Neutrophil (primary cell): ENCODE measurements around the gene DYNC1I1.

ENCODE experiments used
- H3K27ac ChIP-seq: fragments of 200-600 bp; sonication (generic); 2 replicates; pipeline ENCODE4 v1.5.1; 2016; ENCODE audit warnings: mild to moderate bottlenecking, moderate library complexity
- H3K27me3 ChIP-seq: fragments of 200-600 bp; sonication (generic); 2 replicates; pipeline ENCODE4 v1.6.0; 2016; ENCODE audit warnings: mild to moderate bottlenecking
- H3K36me3 ChIP-seq: fragments of 200-600 bp; sonication (generic); 2 replicates; pipeline ENCODE4 v1.5.1; 2017
- H3K4me1 ChIP-seq, 2 experiments: fragments of 200-600 bp in 1 of 2; sonication (generic) in 1 of 2; 1 replicate in 1 of 2; 2 replicates in 1 of 2; pipeline versions ENCODE4 v1.5.1 to v1.6.1; 2013 to 2016; ENCODE audit warnings: low read depth in 1 of 2, low read length in 1 of 2, mild to moderate bottlenecking in 1 of 2, moderate library complexity in 1 of 2; ENCODE audit not compliant: control insufficient read depth in 1 of 2, insufficient read depth in 1 of 2
- H3K4me3 ChIP-seq, 2 experiments: fragments of 200-600 bp in 1 of 2; sonication (generic) in 1 of 2; 1 replicate in 1 of 2; 2 replicates in 1 of 2; pipeline ENCODE4 v1.5.1; 2013 to 2016; ENCODE audit warnings: low read depth in 1 of 2, low read length in 1 of 2, mild to moderate bottlenecking in 1 of 2, moderate library complexity in 1 of 2
- H3K9me3 ChIP-seq: fragments of 200-600 bp; sonication (generic); 2 replicates; pipeline ENCODE4 v1.5.1; 2016
- CTCF ChIP-seq: fragments of 200-600 bp; sonication (generic); IDR thresholded peaks from 2 replicates; pipeline ENCODE4 v1.5.1; 2016; ENCODE audit warnings: antibody characterized with exemption

The DYNC1I1 gene

GRCh38 chr7:95908499-95908898 is 136.1 kb downstream of the DYNC1I1 start:
- no peaks in the 10 kb centered on the region for H3K4me1 ChIP-seq
- no peak overlapping the region for H3K4me3 ChIP-seq
- no peaks in the 10 kb centered on the region for H3K9me3 ChIP-seq
- H3K27me3 ChIP-seq = peaks cover 24% of the 10 kb centered on the region
- no peak for TF ChIP-seq CTCF
- H3K27ac ChIP-seq = no peak overlapping the region
- H3K36me3 ChIP-seq = no peaks in the 10 kb centered on the region

GRCh38 chr7:95910341-95910740 is 138.0 kb downstream of the DYNC1I1 start:
- peaks cover 40% of the 10 kb centered on the region for H3K27me3 ChIP-seq
- no peaks in the 10 kb centered on the region for H3K4me1 ChIP-seq
- H3K27ac ChIP-seq = no peak overlapping the region
- no peak overlapping the region for H3K4me3 ChIP-seq
- no peak for TF ChIP-seq CTCF
- H3K9me3 ChIP-seq = no peaks in the 10 kb centered on the region
- no peaks in the 10 kb centered on the region for H3K36me3 ChIP-seq

- no peak for TF ChIP-seq CTCF
- H3K9me3 ChIP-seq = no peaks in the 10 kb centered on the region
- H3K4me3 ChIP-seq = no peak overlapping the region
- H3K4me1 ChIP-seq = no peaks in the 10 kb centered on the region
- H3K27me3 ChIP-seq = peaks cover 44% of the 10 kb centered on the region
- no peak overlapping the region for H3K27ac ChIP-seq
- H3K36me3 ChIP-seq = no peaks in the 10 kb centered on the region
Measured at GRCh38 chr7:95915731-95916130, 143.4 kb downstream of the DYNC1I1 start.

GRCh38 chr7:95916573-95917297 is 144.4 kb downstream of the DYNC1I1 start:
- Histone ChIP-seq H3K4me3 (no peak overlapping the region), H3K36me3 (no peaks in the 10 kb centered on the region), H3K27ac (no peak overlapping the region), H3K4me1 (no peaks in the 10 kb centered on the region), H3K27me3 (peaks cover 44% of the 10 kb centered on the region), H3K9me3 (no peaks in the 10 kb centered on the region)
- TF ChIP-seq CTCF = peak; percentile 74

- no peak overlapping the region for H3K4me3 ChIP-seq
- H3K36me3 ChIP-seq = no peaks in the 10 kb centered on the region
- H3K4me1 ChIP-seq = no peaks in the 10 kb centered on the region
- no peak overlapping the region for H3K27ac ChIP-seq
- TF ChIP-seq CTCF = no peak
- peaks cover 36% of the 10 kb centered on the region for H3K27me3 ChIP-seq
- no peaks in the 10 kb centered on the region for H3K9me3 ChIP-seq
Measured at GRCh38 chr7:95917634-95918033, 145.3 kb downstream of the DYNC1I1 start.
